GM12864 (cell line): ENCODE data around the gene UBAP2L.
"Not testable (repeated sequence)": the region's sequence is repeated elsewhere in the genome, so short reads cannot be mapped to it uniquely, and the experiment has no call there.

Experiments
- DNase-seq: peaks from one replicate; pipeline ENCODE4 v3.0.0-alpha.2; 2011; ENCODE audit warnings: low read depth
- H3K4me3 ChIP-seq: 2 replicates; pipeline ENCODE4 v1.5.1; 2011; ENCODE audit warnings: mild to moderate bottlenecking, low read depth, low read length, control low read depth
- CTCF ChIP-seq: IDR thresholded peaks from 2 replicates; pipeline ENCODE4 v1.5.1; 2011; ENCODE audit warnings: low read depth, mild to moderate bottlenecking, moderate library complexity, low read length, control low read depth, inconsistent platforms; ENCODE audit errors: missing control alignments

Gene UBAP2L

GRCh38 chr1:154199563-154199879 lies 21.2 kb upstream of the UBAP2L start:
- no peak for TF ChIP-seq CTCF
- no peak overlapping the region for H3K4me3 ChIP-seq
- no peak for DNase-seq

- not testable (repeated sequence) for DNase-seq, H3K4me3 ChIP-seq
Measured at GRCh38 chr1:154205778-154206177, 15.0 kb upstream of the UBAP2L start.

GRCh38 chr1:154206196-154206595 lies 14.6 kb upstream of the UBAP2L start, which contains the start of gene CFAP141:
Gene CFAP141, minus strand, starts transcription at chr1:154206333. Its CDS starts 26 bp downstream, at chr1:154206307.
- TF ChIP-seq CTCF = no peak
- H3K4me3 ChIP-seq = no peak within 1 kb of the TSS
- DNase-seq = no peak

GRCh38 chr1:154207262-154207661 lies 13.5 kb upstream of the UBAP2L start:
- no peak overlapping the region for H3K4me3 ChIP-seq
- DNase-seq = no peak
- no peak for TF ChIP-seq CTCF

GRCh38 chr1:154208677-154209388 lies 11.9 kb upstream of the UBAP2L start:
- no peak for TF ChIP-seq CTCF
- no peak for DNase-seq
- no peak overlapping the region for H3K4me3 ChIP-seq

GRCh38 chr1:154212083-154212482 lies 8.7 kb upstream of the UBAP2L start:
- TF ChIP-seq CTCF = no peak

GRCh38 chr1:154213274-154213673 lies 7.5 kb upstream of the UBAP2L start:
- no peak for TF ChIP-seq CTCF
- DNase-seq = no peak
- H3K4me3 ChIP-seq = no peak overlapping the region

More at GRCh38 chr1:154212083-154212482, 8.7 kb upstream of the UBAP2L start:
- DNase-seq = no peak
- no peak overlapping the region for H3K4me3 ChIP-seq

- DNase-seq = no peak
- peak overlapping the region; percentile 86 for H3K4me3 ChIP-seq
- no peak for TF ChIP-seq CTCF
Measured at GRCh38 chr1:154218545-154218944, 2.2 kb upstream of the UBAP2L start.
